Measurements from ENCODE around the gene GP1BB.
"Not testable (repeated sequence)": the region's sequence is repeated elsewhere in the genome, so short reads cannot be mapped to it uniquely, and the experiment has no call there.

Gene GP1BB

DNA sequence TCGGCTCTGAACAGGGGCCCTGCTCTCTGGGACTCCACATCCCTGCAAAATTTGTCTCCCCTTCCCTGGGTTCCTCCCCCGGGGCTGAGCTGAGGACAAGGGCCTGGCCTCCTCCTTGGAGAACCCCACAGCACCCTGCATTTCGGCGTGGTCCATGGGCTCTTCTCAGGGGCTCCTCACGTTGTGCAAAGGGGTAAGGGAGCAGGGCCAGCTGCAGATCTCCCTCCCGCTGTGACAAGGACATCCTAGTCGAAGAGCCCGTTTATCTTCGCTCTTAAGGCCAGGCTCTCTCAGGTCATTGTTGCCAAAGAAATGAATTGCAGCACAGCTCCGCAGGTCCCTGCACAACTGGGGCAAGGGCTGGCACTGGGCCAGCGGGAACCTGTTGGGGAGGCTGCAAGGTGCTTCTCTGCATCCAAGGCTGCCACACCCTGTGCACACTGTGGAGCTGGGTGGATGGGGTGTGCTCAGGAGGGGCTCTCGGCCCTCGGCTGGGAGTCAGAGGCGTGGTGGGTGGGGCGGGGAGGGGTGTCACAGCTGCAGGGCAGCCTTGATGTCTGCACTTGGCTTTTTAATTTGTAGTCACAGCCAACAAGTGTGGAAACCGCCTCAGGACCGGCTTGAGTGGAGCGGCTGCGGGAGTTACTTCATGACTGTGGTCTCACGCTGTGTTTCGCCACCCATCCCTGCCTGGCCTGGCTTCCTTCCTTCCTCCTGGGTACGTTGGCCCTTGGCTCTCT lies 35.6 kb upstream of the GP1BB start:
- no peak for DNase-seq
- TF ChIP-seq GATA1 (IDR thresholded peaks at IDR 0.05; ENCODE audit: low read depth, low read length) (no peak), POLR2A (IDR thresholded peaks at IDR 0.05; ENCODE audit: low read length) (no peak)

DNA sequence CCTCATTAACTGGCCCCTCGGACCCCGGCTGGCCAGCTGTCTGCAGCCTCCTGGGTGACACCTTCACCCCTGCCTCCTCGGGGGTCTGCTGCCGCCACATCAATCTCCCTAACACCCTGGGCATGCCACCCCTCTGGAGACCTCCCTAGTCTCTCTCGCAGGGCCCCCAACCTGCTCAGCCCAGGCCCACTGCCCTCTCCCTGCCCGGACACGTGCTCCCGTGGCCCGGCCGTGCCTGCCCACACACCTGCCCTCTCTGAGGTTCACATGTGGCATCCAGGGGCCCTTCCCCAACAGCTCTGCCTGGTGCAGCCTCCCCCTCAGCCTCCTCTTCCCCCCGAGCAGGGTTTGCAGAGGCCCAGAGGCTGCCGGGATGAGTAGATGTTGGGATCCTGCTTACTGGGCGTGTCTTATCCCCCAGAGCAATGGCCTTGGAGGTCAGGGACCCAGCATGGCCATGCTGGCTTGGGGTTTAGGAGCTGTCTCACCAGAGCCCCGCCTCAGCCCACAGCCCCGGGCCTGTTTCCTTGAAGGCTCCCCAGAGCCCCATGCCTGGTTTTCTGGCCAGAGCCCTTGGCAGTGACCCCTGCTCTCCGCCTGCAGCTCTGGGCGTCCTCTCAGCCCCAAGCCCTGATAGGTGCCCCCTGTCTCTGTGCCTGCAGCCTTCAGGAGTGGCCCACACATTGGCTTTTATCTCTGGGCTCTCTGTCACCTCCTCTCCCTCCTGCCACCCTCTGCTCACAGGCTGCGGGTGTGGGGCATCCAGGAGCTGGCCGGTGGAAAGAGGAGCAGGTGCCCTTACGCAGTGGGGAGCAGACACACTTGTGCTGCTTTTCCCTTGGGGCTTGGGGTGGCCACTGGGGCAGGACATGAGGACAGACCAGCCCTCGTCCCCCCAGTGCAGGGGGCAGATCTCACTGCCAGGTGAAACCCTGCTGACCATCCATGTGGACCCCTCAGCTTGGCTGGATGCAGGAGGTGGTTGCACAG lies 34.7 kb upstream of the GP1BB start:
- TF ChIP-seq POLR2A (IDR thresholded peaks at IDR 0.05; ENCODE audit: low read length) (no peak), GATA1 (IDR thresholded peaks at IDR 0.05; ENCODE audit: low read depth, low read length) (no peak)

GRCh38 chr22:19689408-19689807 lies 33.9 kb upstream of the GP1BB start:
- no peak for TF ChIP-seq GATA1 (IDR thresholded peaks at IDR 0.05; ENCODE audit: low read depth, low read length)
- TF ChIP-seq POLR2A (IDR thresholded peaks at IDR 0.05; ENCODE audit: low read length) = no peak
- DNase-seq = no peak

More for the DNA sequence above, 34.7 kb upstream of the GP1BB start:
- DNase-seq = no peak

- TF ChIP-seq POLR2A (IDR thresholded peaks at IDR 0.05; ENCODE audit: low read length) = no peak
- TF ChIP-seq GATA1 (IDR thresholded peaks at IDR 0.05; ENCODE audit: low read depth, low read length) = no peak
- DNase-seq = no peak
Observed at GRCh38 chr22:19691007-19691720, 32.2 kb upstream of the GP1BB start.

GRCh38 chr22:19691721-19692341 lies 31.5 kb upstream of the GP1BB start:
- TF ChIP-seq POLR2A (IDR thresholded peaks at IDR 0.05; ENCODE audit: low read length) = no peak
- no peak for TF ChIP-seq GATA1 (IDR thresholded peaks at IDR 0.05; ENCODE audit: low read depth, low read length)
- DNase-seq = no peak

GRCh38 chr22:19693581-19693980 lies 29.8 kb upstream of the GP1BB start:
- no peak for DNase-seq
- TF ChIP-seq POLR2A (IDR thresholded peaks at IDR 0.05; ENCODE audit: low read length) (no peak), GATA1 (IDR thresholded peaks at IDR 0.05; ENCODE audit: low read depth, low read length) (no peak)

DNA sequence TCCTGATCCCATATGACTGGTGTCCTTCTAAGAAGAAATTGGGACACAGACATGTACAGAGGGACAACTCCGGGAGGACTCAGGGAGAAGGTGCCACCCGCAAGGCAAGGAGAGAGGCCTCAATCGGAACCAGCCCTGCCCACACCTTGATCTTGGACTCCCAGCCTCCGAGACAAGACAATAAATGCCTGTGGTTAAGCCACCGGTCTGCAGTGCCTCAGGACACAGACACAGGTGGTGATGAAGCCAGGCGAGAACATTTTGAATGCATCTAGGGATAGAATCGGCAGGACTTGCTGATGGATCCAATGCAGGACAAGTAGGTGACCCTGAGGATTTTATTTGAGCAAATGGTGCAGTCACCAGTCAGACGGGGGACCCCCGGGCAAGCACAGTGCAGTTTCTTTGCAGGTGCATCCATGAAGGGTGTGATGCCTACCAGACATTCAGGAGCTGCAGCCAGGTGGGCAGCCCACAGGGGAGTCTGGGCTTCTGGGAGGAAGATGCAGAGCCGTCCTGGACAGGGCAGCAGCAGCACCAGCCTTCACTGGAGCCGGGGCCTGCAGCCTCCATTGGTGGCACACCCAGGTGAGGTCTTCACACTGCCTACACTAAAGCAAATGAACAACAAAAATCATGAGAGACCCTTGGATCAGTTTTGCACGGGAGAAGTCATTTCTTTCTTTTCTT lies 29.2 kb upstream of the GP1BB start:
- no peak for DNase-seq
- TF ChIP-seq GATA1 (IDR thresholded peaks at IDR 0.05; ENCODE audit: low read depth, low read length) = no peak
- no peak for TF ChIP-seq POLR2A (IDR thresholded peaks at IDR 0.05; ENCODE audit: low read length)

- DNase-seq = no peak
- no peak for TF ChIP-seq GATA1 (IDR thresholded peaks at IDR 0.05; ENCODE audit: low read depth, low read length)
- TF ChIP-seq POLR2A (IDR thresholded peaks at IDR 0.05; ENCODE audit: low read length) = no peak
Observed at GRCh38 chr22:19694696-19695095, 28.6 kb upstream of the GP1BB start.

DNA sequence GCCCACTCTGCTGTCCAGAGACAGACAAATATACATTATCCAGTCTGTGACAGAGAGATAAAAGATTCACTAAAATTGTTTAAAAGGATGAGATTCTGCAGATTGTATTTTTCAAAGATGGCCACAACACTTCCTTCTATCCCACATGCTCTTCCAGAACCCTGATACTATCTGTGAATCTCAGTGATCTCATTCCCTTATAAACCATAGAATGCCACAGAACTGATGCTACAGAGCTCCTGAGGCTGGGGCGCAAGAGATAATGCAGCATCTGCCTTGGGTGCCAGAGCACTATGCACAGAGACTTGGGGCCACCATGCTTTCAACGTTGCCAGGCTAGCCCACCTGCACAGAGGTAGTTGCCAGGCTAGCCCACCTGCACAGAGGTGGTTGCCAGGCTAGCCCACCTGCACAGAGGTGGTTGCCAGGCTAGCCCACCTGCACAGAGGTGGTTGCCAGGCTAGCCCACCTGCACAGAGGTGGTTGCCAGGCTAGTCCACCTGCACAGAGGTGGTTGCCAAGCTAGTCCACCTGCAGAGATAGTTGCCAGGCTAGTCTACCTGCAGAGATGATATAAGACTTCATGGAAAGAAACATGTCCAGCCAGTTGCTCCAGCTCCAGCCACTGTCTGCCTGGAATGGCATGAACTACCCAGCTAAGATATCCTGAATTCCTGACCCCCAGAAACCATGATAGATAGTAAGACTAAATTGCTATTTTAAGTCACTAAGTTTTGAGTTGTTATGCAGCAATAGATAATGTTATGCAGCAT lies 26.6 kb upstream of the GP1BB start:
- TF ChIP-seq POLR2A (IDR thresholded peaks at IDR 0.05; ENCODE audit: low read length) (no peak), GATA1 (IDR thresholded peaks at IDR 0.05; ENCODE audit: low read depth, low read length) (no peak)
- no peak for DNase-seq

DNA sequence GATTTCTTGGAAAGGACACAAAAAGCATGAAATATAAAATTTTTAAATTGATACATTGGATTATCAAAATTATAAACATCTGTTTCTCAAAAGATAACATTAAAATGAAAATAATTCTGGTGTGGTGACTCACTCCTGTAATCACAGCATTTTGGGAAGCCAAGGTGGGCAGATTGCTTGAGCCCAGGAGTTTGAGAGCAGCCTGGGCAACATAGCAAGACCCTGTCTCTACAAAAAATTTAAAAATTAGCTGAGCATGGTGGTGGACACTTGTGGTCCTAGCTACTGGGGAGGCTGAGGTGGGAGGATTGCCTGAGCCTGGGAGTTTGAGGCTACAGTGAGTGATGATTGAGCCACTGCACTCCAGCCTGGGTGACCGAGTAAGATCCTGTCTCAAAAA lies 25.5 kb upstream of the GP1BB start:
- DNase-seq = not testable (repeated sequence)

GRCh38 chr22:19700790-19701419 lies 22.4 kb upstream of the GP1BB start:
- DNase-seq = no peak
- TF ChIP-seq POLR2A (IDR thresholded peaks at IDR 0.05; ENCODE audit: low read length) (no peak), GATA1 (IDR thresholded peaks at IDR 0.05; ENCODE audit: low read depth, low read length) (no peak)
